Skeletal muscle tissue (tissue), 4 donors: ENCODE measurements around the gene NPHP4. TPM values are rescaled to one million over a fixed set of nuclear protein-coding genes. Genes with fewer than 3 reads are reported as not detected.

Experiments
- H3K27ac ChIP-seq: one replicate; pipeline ENCODE4 v1.7.0; 2013; ENCODE audit warnings: mild to moderate bottlenecking, low read depth, low read length, inconsistent platforms
- H3K27me3 ChIP-seq, 3 donors: one replicate each; pipeline ENCODE4 v1.7.0; 2013; ENCODE audit warnings: low read length in 3 of 3; ENCODE audit not compliant: control insufficient read depth in 3 of 3, insufficient read depth in 3 of 3
- H3K36me3 ChIP-seq, 3 donors: one replicate each; pipeline ENCODE4 v1.7.0; 2013; ENCODE audit warnings: low read length in 3 of 3; ENCODE audit not compliant: control insufficient read depth in 3 of 3, insufficient read depth in 3 of 3
- H3K4me1 ChIP-seq, 3 donors: one replicate each; pipeline ENCODE4 v1.7.0; 2013; ENCODE audit warnings: low read length in 3 of 3, mild to moderate bottlenecking in 3 of 3; ENCODE audit not compliant: control insufficient read depth in 3 of 3, insufficient read depth in 3 of 3
- H3K4me3 ChIP-seq, 3 donors: one replicate each; pipeline ENCODE4 v1.7.0; 2013; ENCODE audit warnings: low read length in 3 of 3
- H3K9ac ChIP-seq, 3 donors: one replicate each; pipeline ENCODE4 v1.7.0; 2013; ENCODE audit warnings: low read length in 3 of 3, mild to moderate bottlenecking in 3 of 3, moderate library complexity in 2 of 3, low read depth in 1 of 3
- H3K9me3 ChIP-seq, 3 donors: one replicate each; pipeline ENCODE4 v1.7.0; 2013; ENCODE audit warnings: low read length in 3 of 3; ENCODE audit not compliant: control insufficient read depth in 3 of 3
- total RNA-seq: library from RNA; depleted of rRNA; stranded (reverse); fragments of >200 nt; gene quantifications from one replicate; pipeline ENCODE4 v1.2.3, GENCODE V29; 2014
- donor health status: Osteomylitis.

The NPHP4 gene
- total RNA-seq, 1 donor from 2014 or later: 5.2 TPM

DNA sequence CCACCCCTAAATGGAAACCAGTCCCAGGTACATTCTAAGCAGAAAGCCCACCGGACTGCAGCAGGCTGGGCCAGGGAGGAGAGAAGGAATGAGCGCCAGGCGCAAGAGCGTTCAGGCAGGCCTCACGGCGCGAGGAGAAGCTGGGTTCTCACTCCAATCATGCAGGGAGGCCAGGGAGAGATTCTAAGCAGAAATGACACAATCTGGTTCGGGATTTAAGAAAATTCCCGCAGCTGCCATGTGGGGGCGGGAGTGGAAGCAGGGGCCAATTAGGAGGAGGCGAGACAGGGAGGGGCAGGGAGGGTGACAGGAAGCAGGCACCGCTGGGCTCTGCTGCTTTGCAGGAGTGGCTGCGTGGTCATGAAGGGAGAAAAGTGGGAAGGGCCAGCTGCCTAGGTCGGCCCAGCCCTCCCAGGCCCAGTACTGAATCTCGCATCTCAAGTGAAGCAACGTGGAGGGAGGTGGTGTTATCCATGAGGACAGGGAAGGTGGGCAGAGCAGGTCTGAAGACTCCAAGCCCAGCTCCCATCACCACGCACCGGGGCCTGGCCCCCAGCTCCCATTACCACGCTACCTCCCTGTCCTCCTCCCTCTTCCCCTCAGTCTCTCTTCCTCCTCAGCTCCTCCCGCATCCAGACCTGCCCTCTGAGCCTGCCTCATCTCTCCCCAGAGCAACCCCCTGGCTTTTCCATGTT is 11.8 kb downstream of the NPHP4 start:
- peaks cover 4 to 12% (median 8%) of the 10 kb centered on the region in 3 donors for H3K36me3 ChIP-seq
- peaks cover 3 to 8% (median 3%) of the 10 kb centered on the region in 3 donors for H3K4me1 ChIP-seq
- no peak overlapping the region for H3K27ac ChIP-seq
- no peak overlapping the region for H3K4me3 ChIP-seq
- no peak overlapping the region for H3K9ac ChIP-seq
- no peaks in the 10 kb centered on the region for H3K9me3 ChIP-seq
- H3K27me3 ChIP-seq: no peaks in the 10 kb centered on the region

DNA sequence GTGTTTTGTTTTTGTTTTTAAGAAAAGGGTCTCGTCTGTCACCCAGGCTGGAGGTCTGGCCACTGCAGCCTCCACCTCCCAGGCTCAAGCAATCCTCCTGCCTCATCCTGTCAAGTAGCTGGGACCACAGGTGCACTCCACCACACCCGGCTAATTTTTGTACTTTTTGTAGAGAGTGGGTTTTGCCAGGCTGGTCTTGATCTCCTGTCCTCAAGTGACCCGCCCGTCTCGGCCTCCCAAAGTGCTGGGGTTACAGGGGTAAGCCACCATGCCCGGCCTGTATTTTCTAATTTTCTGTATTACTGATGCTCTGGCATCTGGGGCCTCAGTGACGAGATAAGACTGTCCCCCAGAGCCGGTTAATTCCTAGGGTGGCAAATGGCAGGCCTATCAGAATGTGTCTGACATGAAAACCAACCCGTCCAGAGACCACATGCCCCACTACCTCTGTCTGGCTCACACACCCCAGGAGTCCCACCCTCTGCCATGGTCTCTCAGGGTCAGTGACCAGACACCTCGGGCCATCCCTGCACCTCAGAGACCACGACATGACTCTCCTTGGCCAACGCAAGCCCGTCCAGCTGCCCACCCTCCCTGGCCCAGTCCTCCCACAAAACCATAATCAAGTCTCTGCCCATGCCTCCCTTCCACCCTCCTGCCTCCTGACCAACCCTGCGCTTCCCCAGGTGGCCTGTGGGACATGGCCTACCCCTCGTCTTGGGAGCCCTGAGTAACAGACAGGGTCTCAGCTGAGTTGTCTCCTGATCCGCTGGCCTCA is 12.5 kb downstream of the NPHP4 start:
- no peaks in the 10 kb centered on the region for H3K9me3 ChIP-seq
- no peaks in the 10 kb centered on the region for H3K27me3 ChIP-seq
- H3K4me3 ChIP-seq: no peak overlapping the region
- H3K36me3 ChIP-seq: peaks cover 4 to 9% (median 4%) of the 10 kb centered on the region in 3 donors
- no peak overlapping the region for H3K9ac ChIP-seq
- peaks cover 3 to 8% (median 3%) of the 10 kb centered on the region in 3 donors for H3K4me1 ChIP-seq
- H3K27ac ChIP-seq: no peak overlapping the region

- H3K36me3 ChIP-seq: peaks cover 3 to 8% (median 4%) of the 10 kb centered on the region in 3 donors
- H3K9ac ChIP-seq: no peak overlapping the region
- H3K27me3 ChIP-seq: no peaks in the 10 kb centered on the region
- no peak overlapping the region for H3K4me3 ChIP-seq
- H3K27ac ChIP-seq: no peak overlapping the region
- H3K4me1 ChIP-seq: peaks cover 3 to 8% (median 3%) of the 10 kb centered on the region in 3 donors
- no peaks in the 10 kb centered on the region for H3K9me3 ChIP-seq
Measured at GRCh38 chr1:5978452-5978851, 13.8 kb downstream of the NPHP4 start.

DNA sequence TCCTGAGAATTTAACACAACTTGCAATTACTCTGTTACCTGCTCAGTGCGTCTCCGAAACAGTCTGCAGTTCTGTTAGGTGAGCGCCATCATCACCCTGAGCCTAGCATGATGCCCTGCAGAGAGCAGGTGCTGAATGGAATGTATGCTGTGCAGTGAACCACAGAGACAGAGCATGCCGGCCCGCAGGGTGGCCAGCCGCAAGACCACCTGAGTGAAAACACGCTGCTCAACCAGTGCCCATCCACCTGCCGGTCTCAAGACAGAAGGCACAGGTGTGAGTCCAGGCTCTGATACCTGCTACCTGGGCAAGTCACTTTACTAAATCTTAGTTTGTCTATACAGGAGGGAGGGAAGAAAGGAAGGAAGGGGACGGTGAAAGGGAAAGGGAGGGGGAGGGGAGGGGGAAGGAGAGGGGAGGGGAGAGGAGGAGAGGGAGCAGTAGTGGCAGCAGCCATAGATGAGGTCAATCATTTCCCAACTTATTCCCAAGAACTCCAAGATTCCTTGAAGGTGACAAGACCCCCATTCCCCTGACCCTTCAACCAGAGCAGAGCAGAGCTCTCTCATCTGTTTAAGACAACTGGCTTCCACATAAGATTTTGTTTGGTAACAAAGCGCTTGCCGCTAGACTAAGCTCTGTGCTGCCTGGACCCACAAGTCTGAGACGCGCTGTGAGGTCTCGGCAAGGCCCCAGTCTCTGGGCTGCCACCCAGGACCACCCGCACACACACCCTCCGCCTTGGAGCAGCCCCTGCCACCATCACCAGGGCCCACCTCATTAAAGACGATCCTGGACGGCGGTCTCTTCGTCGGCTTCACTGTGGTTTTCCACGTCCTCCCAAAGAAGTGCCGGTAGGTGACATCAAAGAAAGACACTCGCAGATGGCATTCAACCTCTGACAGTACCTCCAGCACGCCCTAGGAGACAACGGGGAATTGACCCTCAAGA is 14.5 kb downstream of the NPHP4 start:
- no peak overlapping the region for H3K4me3 ChIP-seq
- no peaks in the 10 kb centered on the region for H3K9me3 ChIP-seq
- no peak overlapping the region for H3K27ac ChIP-seq
- no peak overlapping the region for H3K9ac ChIP-seq
- no peaks in the 10 kb centered on the region for H3K27me3 ChIP-seq
- H3K4me1 ChIP-seq: peaks cover 3 to 8% (median 3%) of the 10 kb centered on the region in 3 donors
- H3K36me3 ChIP-seq: peaks cover 2 to 5% (median 4%) of the 10 kb centered on the region in 3 donors

GRCh38 chr1:5976726-5977493 is 15.3 kb downstream of the NPHP4 start:
- no peak overlapping the region for H3K4me3 ChIP-seq
- H3K4me1 ChIP-seq: peaks cover 3 to 8% (median 3%) of the 10 kb centered on the region in 3 donors
- H3K27ac ChIP-seq: no peak overlapping the region
- peaks cover 2 to 5% (median 4%) of the 10 kb centered on the region in 3 donors for H3K36me3 ChIP-seq
- no peaks in the 10 kb centered on the region for H3K9me3 ChIP-seq
- no peak overlapping the region for H3K9ac ChIP-seq
- H3K27me3 ChIP-seq: no peaks in the 10 kb centered on the region

- H3K9me3 ChIP-seq: no peaks in the 10 kb centered on the region
- no peak overlapping the region for H3K27ac ChIP-seq
- no peak overlapping the region for H3K9ac ChIP-seq
- H3K4me3 ChIP-seq: no peak overlapping the region
- H3K36me3 ChIP-seq: peaks cover 2 to 5% (median 4%) of the 10 kb centered on the region in 3 donors
- H3K4me1 ChIP-seq: peaks cover 3 to 8% (median 3%) of the 10 kb centered on the region in 3 donors
- H3K27me3 ChIP-seq: no peaks in the 10 kb centered on the region
Measured at GRCh38 chr1:5976231-5976630, 16.0 kb downstream of the NPHP4 start.

DNA sequence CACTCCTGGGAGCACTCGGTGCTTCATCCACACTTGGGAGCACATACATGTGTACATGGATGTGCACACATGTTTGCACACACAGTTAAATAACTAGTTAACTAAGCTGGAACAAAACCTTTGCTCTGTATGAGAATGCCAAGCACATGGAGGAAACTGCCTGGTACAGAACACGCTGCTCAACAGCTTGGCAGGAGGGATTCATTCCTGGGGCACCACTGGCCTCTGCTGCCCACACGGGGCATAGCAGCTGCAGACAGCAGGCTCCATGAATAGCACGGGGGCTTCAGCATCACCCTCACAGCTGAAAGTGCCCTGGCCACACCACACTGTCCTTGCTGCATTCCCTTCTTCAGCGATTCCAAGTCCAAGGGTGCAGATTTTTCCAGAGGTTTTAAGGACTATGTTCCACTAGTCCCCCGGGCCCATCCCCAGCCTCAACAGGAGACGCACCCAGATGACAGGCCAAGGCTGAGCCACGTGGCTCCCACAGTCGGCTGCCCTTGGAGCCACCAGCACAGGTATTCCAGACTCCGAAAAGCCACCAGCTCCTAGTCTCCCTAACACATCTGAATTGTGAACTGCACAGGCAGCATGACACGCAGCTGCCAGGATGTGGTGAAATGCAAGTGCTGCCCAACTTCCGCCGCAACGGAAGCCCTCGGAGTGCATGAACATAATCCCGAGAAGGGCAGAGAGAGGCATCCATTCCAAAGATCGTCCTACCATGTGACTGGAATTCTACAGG is 16.9 kb downstream of the NPHP4 start:
- H3K4me1 ChIP-seq: peaks cover 0 to 4% (median 3%) of the 10 kb centered on the region in 3 donors
- no peak overlapping the region for H3K4me3 ChIP-seq
- no peak overlapping the region for H3K9ac ChIP-seq
- H3K27me3 ChIP-seq: no peaks in the 10 kb centered on the region
- peaks cover 2 to 5% (median 4%) of the 10 kb centered on the region in 3 donors for H3K36me3 ChIP-seq
- H3K27ac ChIP-seq: no peak overlapping the region
- no peaks in the 10 kb centered on the region for H3K9me3 ChIP-seq

- no peaks in the 10 kb centered on the region for H3K4me1 ChIP-seq
- no peak overlapping the region for H3K4me3 ChIP-seq
- no peaks in the 10 kb centered on the region for H3K9me3 ChIP-seq
- H3K36me3 ChIP-seq: peaks cover 2 to 5% (median 4%) of the 10 kb centered on the region in 3 donors
- H3K27ac ChIP-seq: no peak overlapping the region
- H3K27me3 ChIP-seq: no peaks in the 10 kb centered on the region
- H3K9ac ChIP-seq: no peak overlapping the region
Measured at GRCh38 chr1:5974631-5975030, 17.6 kb downstream of the NPHP4 start.
